HG02571 (cell line): Measurements from ENCODE around the gene CCSER1.
"Not testable (repeated sequence)": the region's sequence is repeated elsewhere in the genome, so short reads cannot be mapped to it uniquely, and the experiment has no call there.

Experiments
- ATAC-seq: cut with Tn5 transposase; IDR thresholded peaks from one replicate; pipeline ENCODE4 v1.9.1; 2021; ENCODE audit warnings: mild to moderate bottlenecking, moderate library complexity; ENCODE audit not compliant: unreplicated experiment

CCSER1 gene

DNA sequence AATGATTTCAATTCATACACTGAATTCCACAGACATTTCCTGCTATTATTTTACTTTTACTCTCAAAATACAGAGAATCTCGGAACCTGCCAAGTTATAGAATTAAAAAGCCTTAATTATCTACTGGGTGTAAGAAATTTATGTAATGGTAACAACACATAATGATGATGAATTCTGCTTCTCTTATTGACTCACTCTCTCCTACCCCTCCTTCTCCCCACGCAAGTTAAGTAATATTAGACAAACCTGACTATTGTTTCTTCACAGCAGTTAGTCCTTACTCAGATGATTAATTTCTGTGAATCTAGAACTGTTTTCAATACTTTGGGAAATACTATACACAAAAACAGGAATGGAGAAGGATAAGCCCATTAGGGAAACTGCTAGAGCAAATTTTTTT is 762.0 kb downstream of the CCSER1 start:
- ATAC-seq, result no peak

DNA sequence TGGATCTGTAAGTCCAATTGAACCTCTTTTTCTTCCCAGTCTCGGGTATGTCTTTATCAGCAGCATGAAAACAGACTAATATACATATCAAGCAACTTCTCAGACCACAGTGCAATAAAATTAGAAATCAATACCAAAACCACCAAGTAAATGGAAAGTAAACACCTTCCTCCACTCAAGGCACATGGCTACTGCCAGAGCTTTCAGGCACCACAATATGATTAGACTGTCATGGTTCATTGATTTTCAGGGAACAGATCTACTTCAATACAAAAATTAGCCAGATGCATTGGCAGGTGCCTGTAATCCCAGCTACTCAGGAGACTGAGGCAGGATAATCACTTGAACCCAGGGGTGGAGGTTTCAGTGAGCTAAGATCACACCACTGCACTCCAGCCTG is 776.2 kb downstream of the CCSER1 start:
- ATAC-seq, result not testable (repeated sequence)

DNA sequence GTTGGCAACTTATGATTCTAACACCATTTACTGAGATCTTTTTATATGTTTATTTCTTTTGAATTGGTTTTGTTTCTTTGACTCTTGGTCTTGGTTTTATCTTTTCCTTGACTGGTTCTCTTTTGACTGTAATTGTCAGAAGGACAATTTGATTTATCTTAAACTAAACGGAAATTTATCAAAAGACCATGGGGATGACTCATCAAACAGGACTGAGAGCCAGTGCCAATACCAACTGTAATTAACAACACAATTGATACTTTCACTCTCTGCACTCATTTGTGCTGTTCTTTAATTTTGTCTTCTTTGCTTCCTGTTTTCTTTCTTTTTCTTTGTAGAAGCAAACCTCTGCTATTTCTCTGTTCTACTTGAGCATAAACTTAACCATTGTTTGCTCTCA is 776.8 kb downstream of the CCSER1 start:
- no peak for ATAC-seq

DNA sequence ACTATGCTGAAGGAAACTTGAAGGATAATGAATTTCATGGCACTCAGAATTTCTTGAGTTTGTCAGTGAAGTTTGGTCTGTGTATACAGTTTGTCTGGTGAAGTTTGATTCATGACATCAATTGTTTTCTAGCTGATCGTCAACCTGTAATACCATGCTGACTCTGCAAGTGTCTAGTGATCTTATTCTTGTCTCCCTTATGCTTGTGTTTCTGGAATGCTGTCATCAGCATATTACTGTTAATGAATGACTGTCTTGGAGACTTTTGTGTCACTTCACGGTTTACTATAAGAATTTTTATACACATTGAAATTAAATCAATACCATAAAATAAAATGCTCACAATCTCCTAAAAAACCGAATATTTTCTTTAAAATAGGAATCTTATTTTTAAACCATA is 779.0 kb downstream of the CCSER1 start:
- no peak for ATAC-seq

DNA sequence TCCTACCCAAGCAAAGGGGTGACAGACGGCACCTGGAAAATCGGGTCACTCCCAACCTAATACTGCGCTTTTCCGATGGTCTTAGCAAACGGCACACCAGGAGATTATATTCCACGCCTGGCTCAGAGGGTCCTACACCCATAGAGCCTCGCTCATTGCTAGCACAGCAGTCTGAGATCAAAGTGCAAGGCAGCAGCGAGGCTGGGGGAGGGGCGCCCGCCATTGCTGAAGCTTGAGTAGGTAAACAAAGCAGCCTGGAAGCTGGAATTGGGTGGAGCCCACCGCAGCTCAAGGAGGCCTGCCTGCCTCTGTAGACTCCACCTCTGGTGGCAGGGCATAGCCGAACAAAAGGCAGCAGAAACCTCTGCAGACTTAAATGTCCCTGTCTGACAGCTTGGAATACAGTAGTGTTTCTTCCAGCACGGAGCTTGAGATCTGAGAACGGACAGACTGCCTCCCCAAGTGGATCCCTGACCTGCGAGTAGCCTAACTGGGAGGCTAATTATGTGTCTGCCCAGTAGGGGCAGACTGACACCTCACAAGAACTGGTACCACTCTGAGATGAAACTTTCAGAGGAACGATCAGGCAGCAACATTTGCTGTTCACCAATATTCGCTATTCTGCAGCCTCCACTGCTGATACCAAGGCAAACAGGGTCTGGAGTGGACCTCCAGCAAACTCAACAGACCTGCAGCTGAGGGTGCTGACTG is 784.7 kb downstream of the CCSER1 start:
- not testable (repeated sequence) for ATAC-seq

DNA sequence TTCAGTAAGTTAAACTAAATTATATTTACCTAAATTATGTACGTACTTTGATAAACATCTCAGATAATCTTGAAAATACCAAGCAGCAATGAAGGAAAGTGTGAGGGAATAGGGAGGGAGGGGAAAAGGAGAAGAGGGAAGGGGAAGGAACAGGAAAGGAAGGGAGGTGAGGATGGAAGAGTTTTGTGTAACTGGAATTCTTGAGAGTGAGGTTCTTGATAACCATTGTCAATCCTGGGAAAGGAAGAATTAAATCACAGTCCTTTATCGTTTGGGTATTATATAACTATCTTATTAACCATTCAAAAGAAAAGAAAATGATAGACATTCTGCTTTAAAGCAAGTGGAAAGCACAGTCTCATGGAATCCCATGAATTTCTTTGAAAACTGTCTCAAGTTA is 795.0 kb downstream of the CCSER1 start:
- ATAC-seq, result no peak

DNA sequence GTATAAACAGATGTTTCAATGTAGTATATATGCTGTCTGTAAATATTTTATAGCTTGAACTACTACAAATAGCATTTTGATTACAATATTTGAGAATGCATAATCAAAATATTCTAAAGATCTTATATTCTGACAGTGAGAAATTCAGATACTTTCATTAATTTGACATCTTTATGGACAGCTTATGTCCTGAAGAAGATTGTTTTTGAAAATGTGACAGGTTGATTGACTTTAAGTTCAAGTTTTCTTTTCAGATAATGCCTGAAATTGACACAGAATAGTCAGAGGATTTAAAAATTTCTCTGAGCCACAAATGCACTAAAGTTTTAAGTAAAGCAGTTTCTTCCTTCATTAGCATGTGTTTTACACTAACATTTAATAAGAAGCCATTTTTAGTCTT is 799.8 kb downstream of the CCSER1 start:
- no peak for ATAC-seq

DNA sequence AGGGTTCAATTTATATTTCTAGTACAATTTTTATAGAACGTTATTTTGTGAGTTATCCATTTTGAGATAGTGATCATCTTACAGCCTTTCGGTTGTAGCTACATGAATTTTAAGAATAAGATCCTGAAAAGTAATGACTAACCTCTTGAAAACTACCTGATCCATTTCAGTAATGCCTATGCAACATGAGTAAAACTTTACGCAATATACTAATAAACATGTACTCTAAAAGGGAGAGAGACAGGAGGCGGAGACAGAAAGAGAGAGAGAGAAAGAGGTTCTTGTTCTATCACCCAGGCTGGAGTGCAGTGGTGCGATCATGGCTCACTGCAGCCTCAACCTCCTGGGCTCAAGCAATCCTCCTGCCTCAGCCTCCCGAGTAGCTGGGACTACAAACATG is 816.1 kb downstream of the CCSER1 start:
- no peak for ATAC-seq

DNA sequence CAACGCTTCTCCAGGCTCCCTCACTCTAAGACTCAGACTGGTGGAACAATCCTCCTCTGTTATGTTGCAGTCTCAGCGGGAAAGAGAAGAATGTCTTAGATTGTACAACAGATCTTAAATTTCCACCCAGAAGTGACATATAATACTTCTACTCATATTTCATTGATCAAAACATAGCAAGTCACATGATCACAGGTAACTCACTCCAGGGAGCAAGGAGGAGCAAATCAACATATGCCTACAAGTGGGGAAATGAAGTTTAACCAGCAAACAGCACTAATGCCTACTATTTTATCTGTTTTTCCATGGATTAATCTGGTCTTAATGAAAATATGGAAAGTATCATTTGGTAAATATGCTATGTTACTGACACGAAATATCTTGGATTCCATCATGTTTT is 819.8 kb downstream of the CCSER1 start:
- no peak for ATAC-seq

DNA sequence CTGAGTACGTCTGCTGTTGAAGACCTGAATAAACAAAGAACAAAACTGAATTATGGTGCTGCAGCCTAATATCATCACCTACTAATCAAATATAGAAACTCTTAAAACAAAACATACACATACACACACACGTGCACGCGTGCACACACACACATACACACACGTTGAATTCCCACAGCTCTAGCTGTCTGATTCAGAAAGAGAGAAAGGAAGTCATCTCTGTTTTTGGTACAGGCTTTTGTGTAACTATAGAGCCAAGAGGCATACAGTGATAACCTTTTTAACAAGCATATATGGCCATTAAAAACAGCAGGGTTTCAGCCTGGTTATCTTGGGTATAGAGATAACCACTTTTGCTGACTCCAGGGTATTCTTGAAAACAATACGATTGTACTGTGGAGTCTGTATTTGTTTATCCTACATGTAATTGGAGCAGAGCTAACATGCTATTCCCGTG is 823.2 kb downstream of the CCSER1 start:
- ATAC-seq, result no peak

DNA sequence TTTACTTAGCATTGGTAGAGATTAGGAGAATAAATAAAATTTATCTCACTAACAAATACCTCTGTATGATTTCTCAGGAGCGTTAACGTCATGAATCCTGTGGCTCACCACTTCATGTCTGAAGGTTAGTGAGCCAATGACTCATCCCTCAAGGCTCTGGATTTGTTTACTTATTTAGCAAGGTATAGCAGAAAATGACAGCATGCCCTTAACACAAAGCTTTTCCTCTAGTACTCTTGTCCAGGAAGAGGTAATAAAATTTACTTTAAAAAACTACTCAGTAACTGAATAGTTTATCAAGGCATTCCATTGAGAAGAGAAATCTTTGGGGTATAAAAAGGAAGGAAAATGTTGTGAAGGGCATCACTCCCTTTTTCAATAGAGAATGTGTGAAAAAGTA is 823.8 kb downstream of the CCSER1 start:
- ATAC-seq, result no peak

DNA sequence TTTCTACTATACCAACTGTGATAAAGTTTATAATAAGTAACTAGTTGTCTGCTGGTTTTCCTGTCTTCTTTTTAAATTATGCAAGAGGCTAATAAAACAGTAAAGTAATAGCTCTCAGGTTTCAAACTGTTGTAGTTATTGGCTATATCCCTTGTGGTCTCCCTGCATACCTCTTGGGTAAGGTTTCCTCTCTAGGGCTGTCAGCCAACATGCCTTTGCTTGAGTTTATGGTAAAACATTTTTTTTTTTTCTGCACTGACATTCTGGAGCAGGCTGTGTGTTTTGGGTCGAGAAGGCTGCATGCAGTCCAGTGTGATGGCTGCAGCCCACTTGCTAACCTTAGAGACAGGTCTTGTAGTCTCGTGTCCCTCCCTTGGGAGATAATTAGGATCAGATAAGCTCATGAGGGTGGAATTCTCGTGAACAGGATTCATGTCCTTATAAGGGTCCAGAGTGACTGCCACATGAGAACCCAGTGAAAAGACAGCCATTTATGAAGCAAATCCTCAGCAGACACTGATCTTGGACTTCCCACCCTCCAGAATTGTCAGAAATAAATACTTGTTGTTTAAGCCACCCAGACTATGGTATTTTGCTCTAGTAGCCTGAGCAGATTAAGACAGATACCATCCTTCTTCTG is 831.2 kb downstream of the CCSER1 start:
- ATAC-seq, result no peak

DNA sequence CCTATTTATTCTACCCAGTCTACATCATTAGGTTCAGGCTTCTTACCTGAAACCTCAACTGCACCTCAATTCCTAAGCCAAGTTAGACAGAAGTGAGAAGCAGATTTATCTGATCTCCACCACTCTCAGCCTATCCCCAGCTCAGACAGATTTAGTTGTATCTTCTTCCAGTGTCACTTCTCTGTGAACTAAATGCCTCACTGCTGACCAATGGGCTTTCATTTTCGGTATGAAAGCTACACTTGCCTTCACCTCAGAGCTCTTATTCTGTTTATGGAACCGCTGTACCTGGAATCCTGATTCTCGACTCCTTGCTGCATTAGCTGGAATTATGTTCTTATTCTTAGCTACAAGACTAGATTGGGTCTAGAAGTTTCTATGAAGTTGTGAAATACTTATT is 833.2 kb downstream of the CCSER1 start:
- no peak for ATAC-seq

DNA sequence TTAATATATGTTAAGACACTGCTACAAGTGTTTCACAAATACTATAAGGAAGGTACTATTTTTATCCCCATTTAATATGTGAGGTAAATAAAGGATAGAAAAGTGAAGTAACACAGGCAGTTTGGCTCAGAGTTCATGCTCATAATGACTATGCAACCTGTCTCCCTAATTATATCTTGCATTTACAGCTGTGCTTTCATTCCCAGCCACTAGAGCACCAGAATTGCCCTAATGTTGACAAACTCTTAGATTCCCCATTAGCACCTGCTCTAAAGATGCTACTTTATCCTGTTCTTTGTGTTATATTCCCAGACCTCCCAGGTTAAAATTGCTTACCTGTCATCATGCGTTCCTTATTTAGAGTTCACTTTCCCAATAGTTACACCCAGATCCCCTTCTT is 833.6 kb downstream of the CCSER1 start:
- ATAC-seq, result no peak

DNA sequence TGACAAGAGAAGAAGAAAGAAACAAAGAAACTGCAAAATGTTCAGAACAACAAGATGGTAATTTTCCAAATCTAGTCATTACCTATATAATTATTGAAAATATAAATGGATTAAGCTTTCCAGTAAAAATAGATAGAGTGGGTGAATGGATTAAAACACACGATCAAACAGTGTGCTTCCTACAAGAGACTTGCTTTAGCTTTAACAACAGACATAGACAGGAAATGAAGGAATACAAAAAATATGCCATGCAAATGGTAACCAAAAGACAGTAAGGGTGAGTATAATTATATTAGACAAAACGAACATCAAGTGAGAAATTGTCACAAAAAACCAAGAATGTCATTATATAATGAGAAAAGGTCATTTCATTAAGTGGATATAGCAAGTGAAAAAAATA is 842.8 kb downstream of the CCSER1 start:
- no peak for ATAC-seq

DNA sequence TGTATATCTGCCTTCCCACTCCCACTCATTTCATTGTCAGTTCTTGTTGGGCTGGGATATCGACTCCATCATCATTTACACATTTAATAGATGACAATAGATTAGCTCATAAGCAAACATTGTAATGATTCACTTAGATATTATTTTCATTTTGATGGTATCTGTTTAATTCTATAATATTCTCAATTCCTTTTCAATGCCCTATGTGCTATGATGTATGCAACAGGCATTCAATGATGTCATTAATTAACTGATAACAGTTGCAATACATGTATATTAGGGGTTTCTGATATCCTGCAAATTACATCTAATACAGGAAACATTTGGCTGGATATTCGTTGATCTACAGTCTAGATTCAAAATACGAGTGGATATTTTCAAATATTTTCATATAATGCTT is 850.5 kb downstream of the CCSER1 start:
- ATAC-seq, result no peak

DNA sequence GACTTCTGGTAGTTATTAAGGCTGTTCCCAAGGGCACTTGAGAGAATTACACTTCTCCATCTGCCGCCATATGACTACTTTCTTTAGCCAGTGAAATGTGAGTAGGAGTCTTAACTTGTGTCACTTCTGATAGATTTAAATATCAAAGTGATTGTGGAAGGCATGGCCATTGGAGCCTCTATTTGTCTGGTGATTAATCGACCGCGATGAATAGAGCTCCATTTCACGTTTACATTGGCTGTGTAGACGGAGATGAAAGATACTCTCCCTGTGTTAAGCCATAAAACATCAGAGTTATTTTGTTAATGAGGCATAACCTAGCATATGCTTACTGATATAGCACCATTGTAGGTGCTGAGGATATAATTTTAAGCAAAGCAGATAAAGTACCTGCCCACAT is 852.4 kb downstream of the CCSER1 start:
- no peak for ATAC-seq

DNA sequence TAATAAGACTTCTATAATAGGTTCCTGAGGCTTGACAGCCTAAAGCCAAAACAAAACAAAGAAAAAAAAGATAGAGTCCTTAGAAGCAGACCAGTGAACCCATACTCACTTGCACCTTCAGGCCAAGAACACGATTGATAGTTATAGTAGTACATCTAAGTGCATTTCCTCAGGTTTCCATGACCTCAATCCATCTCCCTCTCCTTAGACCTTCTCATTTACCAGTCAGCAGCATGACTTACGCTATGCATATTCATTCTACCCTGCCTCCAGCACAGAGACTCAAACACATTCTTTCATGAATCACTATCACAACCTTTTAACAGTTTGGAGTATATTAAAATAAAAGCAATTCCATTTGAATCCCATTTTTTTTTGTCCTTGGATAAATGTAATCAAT is 855.6 kb downstream of the CCSER1 start:
- no peak for ATAC-seq

DNA sequence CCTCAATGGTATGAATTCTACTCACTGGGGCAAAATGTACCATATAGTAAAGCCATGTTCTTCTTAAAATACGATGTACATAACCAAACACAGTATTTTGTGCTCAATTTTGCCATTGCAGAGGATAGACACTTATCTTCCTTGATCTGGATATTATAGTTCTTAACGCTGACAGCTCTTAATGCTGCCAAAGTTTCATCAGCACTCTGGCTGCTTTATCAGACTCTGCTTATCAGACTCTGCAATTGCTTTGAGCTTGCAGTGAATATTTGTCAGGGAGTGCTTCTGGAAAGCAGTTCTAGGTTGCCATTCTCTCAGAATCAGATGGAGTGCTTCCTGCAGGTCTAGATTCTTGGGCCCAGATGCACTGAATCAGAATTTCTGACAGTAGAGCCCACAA is 863.1 kb downstream of the CCSER1 start:
- ATAC-seq, result no peak

DNA sequence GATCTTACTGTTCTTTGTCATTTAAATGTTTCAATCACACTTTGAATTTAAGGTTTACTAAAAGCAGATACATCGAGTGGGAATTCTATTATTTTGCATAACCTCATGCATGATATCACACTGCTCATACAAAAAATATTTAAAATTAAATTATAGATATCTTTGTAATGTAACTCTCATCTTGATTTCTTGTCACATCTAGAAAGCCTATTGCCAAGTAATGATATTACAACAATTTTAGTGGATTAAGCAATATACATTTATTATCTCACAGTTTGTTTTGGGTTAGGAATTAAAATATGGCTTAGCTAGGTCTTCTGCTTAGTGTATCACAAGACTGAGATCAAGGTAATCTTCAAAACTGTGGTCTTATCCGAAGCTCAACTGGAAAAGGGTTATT is 865.0 kb downstream of the CCSER1 start:
- no peak for ATAC-seq

DNA sequence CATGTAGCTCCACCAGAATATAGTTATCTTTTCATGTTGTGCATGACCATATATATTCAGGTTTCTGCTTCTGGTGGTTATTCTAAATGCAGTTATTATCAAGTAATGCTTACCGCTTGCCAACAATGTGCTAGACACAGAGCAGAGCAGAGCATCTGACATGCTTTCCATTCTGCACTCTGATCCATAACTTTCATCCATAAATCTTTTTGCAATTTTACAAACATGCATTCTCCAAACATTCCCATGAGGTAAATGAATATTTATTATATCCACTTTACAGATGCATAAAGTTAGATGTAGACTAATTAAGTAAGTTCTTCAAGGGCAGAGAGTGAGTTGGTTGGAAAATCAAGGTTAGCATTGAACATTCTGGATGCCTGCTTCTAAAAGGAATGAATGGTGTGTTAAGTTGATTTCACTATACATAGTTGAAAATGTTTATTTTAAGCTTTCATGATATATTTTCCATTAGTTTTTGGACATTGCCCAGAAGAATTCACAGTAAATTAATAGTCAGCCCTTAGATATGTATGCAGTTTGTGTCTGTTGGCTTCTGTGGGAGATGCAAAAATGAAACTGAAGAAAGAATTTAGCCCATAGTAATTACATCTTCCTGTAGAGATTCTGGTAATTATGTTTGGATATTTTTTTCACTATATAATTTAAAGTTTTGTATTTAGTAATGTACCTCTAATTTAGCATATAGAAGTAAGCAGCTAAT is 867.8 kb downstream of the CCSER1 start:
- ATAC-seq, result no peak

DNA sequence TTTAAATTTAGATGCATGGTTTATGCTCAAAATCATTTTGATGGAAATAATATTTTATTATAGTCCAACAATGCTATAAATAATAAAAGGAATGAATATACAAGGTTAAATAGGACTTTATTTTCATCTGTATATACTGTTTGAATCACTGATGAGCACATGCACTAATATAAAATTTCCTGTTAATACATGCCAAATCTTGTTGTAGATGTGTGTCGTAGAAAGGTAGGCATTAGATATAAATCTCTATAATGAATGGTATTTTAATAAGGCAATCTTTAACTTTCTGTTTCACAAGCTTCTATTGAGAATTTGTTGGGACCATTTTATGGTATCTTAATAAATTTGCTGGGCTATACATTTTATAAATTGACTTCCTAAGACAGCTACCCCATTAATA is 868.8 kb downstream of the CCSER1 start:
- no peak for ATAC-seq
